Measurements from ENCODE around the gene NPEPL1.
"Not testable (repeated sequence)": the region's sequence is repeated elsewhere in the genome, so short reads cannot be mapped to it uniquely, and the experiment has no call there.

Gene NPEPL1

DNA sequence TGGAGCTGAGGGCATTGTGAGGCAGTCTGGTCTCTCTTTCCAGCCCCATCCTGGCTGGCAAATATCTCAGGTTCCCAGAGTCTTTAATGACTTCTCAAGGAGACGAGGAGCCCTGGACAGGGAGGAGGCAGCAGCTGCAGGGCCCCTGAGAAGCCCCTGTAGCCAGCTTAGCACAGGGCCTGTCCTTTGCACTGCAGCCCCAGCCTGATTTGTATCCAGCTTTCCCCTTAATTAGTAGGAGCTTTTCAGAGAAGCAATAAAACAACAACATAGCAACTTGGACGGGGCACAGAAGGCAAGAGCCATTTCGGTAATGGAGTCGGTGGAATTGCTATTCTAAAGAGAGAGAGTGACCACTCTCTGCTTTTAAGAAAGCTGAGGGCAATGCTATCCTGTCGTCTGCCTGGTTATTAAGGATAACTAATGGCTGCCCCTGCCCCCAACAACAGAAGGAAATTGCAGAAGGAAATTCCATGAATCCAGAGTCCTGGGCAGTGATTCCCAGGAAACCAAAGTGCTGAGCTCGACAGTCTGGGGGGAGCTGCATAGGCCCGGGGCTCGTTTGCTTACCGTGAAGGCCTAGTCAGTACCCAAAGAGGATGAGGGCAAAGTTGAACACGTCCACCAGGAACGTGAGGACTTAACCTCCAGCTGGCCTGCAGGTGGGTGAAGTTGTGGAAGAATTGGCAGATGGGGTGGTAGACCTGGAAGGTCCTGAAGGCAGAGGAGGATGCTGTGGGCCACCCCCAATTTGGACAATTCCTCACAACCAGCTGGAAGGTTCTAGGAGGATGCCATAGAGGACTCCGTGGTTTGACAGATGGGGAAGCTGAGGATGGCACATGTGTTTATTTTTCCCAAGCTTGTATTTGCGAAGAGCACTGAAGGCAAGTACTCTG, 50.3 kb downstream of the NPEPL1 start:
- no peak for DNase-seq (ENCODE audit: low spot score)

GRCh38 chr20:58743929-58744534, 51.4 kb downstream of the NPEPL1 start:
- no peak for DNase-seq (ENCODE audit: low spot score)

DNA sequence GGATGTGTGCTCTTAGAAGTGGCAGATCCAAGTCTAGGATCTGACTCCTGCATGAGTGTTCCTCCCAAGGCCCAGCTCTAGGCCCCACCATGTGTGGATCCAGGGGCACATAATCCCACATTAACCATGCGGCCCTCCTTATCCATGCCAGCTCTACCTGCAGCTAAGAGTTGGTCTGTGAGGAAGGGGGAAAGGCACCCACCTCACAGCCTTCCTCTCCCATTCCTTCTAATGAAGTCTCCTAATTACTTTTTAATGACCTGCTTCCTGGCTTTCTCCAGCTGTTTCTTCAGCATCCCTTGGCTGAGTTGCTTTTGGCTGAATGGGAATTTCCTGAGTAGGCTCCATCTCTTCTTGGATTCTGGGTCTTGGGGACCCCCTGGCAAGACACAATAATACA, 52.2 kb downstream of the NPEPL1 start:
- no peak for DNase-seq (ENCODE audit: low spot score)

DNA sequence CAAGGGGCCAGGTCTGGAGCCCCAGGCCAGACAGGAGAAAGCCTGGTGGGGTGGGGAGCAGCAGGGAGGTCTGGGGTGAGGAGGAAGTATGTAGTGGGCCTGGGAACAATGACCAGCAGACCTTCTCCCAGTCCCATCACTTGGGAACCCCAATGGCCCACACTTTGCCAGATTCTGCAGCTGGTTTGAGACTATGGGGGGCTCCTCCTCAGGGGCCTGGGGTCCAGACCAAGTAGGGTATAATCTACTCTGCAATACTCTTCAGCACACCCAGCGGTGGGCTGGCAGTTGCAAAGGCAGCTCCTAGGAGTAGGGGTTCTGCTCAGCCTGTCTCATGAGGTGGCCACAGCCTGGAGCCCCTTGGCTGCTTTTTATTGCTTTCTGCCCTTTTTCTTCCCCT, 52.8 kb downstream of the NPEPL1 start:
- DNase-seq (ENCODE audit: low spot score), result no peak

- no peak for DNase-seq (ENCODE audit: low spot score)
These were observed 54.0 kb downstream of the NPEPL1 start for GRCh38 chr20:58746620-58747019.

DNA sequence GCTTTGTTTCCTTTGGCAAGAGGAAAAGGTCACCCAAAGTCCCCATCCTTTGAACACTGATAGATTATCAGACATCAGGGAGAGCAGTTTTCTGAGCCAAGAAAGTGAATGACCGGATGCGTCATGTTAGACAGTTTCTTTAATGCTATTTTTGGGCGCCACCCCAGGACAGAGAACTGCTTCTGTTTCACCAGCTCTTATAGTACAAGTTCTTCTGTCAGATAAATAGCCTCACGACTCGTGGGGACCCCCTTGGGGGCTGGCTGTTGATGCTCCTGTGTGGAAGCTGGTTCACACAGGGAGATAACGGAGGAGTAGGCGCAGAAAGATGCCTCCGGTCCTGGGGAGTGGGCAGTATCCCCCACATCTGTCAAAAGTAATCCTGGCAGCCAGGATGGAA, 54.6 kb downstream of the NPEPL1 start:
- no peak for DNase-seq (ENCODE audit: low spot score)

- no peak for DNase-seq (ENCODE audit: low spot score)
These were observed 56.0 kb downstream of the NPEPL1 start for GRCh38 chr20:58748618-58749017.

DNA sequence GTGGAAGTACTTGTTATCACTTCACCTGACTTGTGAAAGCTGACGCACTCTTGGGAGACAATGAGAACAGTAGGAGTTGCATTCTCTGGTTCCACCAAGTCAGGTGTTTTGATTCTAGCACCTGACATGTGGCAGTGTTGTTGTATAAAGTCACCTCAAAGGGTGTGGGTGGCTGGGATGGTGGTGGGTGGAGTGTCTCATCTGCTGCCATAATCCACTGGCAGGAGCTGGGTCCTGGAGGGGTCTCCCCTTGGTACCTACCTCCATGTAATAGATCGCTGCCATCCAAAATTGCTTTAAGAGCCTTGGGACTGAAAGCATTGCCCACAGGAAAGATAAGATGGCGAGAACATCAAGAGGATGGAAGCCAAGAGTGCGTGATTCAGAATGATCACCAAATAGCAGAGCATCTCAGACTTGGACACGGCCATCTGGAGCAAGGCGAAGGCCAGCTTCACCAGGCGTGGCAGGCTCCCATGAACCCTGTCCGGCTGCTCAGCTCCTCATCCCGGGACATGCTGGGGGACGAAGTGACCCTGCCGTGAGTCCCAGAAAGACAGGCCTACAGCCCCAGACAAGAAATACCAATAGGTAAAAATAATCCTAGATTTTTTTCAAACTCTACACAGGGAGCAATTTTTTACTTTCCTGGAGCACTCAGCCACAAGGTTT, 56.6 kb downstream of the NPEPL1 start:
- no peak for DNase-seq (ENCODE audit: low spot score)

DNA sequence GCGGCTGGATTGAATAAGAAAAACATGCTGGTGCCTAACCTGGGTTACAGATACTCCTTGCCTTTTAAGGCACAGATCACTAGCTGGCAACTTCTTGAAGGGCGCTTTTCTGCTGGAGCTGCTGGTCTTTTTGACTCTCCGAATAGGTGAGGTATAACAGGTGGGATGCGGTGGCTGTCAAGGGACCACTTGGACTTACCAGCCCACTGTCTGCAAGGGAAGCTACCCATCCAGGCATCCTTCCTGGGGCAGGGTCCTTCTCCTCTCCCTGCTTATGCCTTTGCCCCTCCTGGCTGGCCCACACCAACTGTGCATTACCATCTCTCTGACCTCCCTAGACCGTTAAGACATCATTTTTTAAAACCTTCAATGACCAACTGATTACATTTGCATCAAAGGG, 57.4 kb downstream of the NPEPL1 start:
- DNase-seq (ENCODE audit: low spot score), result no peak

GRCh38 chr20:58750706-58751105, 58.1 kb downstream of the NPEPL1 start:
- DNase-seq (ENCODE audit: low spot score), result not testable (repeated sequence)

GRCh38 chr20:58751979-58752378, 59.4 kb downstream of the NPEPL1 start:
- no peak for DNase-seq (ENCODE audit: low spot score)

- DNase-seq (ENCODE audit: low spot score), result no peak
These were observed 60.0 kb downstream of the NPEPL1 start for GRCh38 chr20:58752565-58752964.

- no peak for DNase-seq (ENCODE audit: low spot score)
These were observed 60.8 kb downstream of the NPEPL1 start for GRCh38 chr20:58753267-58753921.

DNA sequence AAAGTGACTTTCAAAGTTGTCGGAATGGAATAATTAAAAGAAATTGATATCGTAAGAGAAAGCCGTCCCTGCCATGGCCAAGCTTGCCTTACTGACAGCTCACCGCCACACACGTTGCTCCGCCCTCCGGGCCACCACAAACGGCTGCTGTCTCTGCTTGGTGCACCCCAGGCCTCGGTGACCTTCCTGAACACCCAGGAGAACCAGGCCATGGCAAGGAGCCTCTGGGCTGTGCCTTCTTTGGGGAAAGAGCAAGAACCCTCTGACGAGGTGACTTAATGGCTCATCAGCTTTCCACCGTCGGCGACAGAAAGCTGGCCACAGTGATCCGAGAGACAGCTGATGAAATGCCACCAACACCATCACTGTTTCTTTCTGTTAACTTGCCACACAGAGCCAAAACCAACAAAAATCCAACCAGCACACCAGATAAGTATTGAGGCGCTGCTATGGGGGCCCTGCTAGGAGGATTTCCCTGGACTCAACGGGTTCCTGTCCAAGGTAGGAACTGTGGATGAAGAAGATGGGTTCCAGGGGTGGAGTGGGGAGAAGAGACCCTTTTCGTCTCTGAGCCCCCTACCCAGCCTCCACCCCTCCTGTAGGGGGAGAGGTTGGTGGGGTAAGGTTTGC, 61.4 kb downstream of the NPEPL1 start:
- DNase-seq (ENCODE audit: low spot score), result no peak

DNA sequence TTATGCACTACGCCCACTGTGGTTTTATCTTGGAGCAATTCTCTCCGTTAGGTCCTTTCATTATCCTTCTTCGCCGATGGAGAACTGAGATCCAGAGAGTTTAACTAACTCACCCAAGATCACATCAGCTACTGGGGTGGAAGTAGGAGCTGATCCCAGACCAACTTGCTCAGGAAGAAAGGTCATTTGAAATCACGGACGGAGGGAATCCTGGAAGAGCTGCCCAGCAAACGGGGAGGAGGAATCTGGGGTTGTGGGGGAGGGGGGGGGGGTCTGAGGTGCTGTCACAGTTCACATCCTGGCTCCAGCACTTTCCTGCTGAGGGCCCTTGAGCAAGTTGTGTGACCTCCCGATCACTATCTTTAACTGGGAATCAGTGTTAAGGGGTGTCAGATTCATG, 62.0 kb downstream of the NPEPL1 start:
- no peak for DNase-seq (ENCODE audit: low spot score)

DNA sequence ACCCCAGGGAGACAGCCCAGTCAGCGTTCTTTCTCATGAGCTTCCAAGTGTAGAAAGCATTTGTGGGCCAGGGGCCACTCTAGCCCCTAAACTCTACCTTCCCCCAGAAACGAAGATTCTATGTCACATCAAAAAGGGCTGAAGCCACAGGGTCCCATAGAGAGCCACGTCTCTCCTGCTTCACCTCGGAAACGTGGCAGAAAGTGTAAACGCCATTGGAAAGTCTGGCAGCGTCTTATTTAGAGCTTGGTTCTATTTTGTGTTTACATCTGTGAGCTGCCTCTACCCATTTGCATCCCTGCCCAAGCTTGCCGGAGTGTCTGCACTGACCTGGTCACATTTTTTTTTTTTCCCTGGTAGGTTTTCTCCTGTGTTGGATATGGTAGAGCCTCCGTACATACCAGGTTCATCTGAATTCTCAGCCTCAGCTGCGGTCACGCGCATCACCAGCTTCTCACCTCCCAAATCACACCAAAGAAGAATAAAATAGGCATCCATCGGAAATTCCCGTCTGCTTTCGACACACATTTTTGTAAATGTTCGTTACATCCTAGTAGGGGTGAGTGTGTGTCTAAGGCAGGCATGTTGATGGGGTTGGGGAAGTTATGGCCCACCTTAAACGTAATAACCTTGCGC, 62.6 kb downstream of the NPEPL1 start:
- no peak for DNase-seq (ENCODE audit: low spot score)

DNA sequence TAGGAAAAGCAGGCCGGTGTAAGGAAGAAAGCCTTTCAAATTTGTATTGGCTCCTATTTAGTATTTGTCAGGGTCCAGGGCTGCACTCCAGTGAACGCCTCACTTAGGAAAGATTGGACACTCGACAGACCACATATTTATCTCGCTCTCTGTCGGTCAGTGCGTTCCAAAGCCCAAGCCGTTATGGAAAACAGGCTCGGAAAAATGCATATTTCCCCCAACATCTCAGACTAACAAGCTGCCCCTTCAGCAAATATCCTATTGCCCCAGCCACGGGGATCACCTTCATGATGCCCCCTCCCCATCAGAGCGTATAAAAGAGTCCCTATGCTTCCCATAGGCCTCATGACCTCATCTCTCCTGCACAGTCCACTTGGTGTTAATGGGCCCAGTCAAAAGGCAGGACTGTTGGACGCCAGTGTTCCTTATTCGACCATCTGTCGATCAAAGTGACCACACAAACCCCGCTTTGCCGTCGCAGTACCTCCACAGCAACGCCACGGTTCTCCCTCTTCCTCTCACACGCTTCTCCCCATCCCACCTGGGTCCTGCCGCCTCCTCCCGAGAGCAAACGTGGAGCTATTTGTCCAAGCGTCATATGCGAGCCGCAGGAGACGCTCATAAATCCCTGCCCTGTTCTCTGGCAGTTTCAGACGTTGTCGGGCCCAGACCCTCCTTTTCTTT, 63.3 kb downstream of the NPEPL1 start:
- DNase-seq (ENCODE audit: low spot score), result no peak

DNA sequence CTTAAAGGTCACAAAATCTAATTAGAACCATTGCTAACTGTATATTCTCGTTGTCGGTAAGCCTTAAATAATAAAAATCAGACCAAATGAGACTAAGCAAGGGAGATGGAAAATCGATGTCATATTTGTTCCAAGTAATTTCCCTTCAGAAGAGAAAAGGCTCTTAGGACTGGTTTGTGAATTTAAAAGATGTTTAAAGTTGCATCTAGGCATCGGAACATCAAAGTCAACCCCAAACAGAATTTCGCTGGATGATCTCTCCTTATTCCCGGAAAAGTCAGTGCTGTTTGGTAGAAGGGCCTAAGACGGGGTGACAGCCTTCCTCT, 63.8 kb downstream of the NPEPL1 start:
- no peak for DNase-seq (ENCODE audit: low spot score)

- not testable (repeated sequence) for DNase-seq (ENCODE audit: low spot score)
These were observed 65.0 kb downstream of the NPEPL1 start for GRCh38 chr20:58757647-58758046.

DNA sequence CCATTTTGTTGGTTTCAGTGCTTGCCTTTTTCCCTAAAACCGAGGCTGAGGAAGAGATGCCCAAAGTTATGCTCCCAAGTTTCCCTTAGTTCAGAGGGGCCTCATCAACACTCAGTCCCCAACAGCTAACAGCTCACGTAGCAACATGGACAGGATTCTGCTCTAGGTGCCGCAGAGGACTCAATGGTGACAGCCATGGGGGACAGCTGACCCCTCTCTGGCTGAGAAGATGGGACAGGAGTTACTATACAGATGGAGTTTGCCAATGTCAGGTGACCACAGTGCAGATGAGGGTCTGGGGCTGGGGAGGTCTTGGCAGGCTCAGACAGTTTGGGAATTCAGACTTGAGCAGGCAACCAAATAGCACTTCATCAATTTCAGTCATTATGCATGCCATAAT, 67.3 kb downstream of the NPEPL1 start:
- no peak for DNase-seq (ENCODE audit: low spot score)

- DNase-seq (ENCODE audit: low spot score), result no peak
These were observed 68.3 kb downstream of the NPEPL1 start for GRCh38 chr20:58760856-58761255.
